ENCODE measurements around the gene CCDC136.

DNA sequence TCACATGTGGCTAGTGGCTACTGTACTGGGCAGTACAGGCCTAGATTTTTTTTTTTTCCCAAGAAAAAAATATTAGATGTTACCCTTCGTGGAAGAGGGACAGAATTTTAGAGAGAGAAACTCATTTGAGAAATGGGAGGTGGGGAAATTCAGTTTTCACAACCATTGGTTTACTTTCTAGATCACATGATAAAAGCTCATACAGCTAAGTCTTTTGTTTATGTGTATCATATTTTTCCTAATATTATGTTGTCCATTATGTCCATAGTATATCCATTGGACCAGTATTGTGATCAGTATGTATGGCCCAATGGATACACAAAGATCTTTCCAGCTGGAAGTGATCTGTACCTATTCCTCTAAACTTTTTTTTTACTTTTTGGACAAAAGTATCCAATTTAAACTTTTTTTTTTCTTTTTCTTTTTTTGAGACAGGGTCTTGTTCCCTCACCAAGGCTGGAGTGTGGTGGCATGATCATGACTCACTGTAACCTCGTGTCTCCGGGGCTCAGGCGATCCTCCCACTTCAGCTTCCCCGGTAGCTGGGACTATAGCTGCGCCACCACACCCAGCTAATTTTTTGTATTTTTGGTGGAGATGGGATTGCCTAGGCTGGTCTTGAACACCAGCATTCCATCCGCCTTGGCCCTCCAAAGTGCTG, 48.5 kb upstream of the CCDC136 start:
- TF ChIP-seq, protein P1, sequence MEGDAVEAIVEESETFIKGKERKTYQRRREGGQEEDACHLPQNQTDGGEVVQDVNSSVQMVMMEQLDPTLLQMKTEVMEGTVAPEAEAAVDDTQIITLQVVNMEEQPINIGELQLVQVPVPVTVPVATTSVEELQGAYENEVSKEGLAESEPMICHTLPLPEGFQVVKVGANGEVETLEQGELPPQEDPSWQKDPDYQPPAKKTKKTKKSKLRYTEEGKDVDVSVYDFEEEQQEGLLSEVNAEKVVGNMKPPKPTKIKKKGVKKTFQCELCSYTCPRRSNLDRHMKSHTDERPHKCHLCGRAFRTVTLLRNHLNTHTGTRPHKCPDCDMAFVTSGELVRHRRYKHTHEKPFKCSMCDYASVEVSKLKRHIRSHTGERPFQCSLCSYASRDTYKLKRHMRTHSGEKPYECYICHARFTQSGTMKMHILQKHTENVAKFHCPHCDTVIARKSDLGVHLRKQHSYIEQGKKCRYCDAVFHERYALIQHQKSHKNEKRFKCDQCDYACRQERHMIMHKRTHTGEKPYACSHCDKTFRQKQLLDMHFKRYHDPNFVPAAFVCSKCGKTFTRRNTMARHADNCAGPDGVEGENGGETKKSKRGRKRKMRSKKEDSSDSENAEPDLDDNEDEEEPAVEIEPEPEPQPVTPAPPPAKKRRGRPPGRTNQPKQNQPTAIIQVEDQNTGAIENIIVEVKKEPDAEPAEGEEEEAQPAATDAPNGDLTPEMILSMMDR (IDR thresholded peaks at IDR 0.05) = no peak
- TF ChIP-seq, protein P2, sequence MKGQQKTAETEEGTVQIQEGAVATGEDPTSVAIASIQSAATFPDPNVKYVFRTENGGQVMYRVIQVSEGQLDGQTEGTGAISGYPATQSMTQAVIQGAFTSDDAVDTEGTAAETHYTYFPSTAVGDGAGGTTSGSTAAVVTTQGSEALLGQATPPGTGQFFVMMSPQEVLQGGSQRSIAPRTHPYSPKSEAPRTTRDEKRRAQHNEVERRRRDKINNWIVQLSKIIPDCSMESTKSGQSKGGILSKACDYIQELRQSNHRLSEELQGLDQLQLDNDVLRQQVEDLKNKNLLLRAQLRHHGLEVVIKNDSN (IDR thresholded peaks at IDR 0.05; ENCODE audit: borderline replicate concordance, low read depth) = no peak
